Thyroid gland (tissue), 4 donors: ENCODE data around the gene MLYCD. TPM values are rescaled to one million over a fixed set of nuclear protein-coding genes. Genes with fewer than 3 reads are reported as not detected.
A peak's percentile ranks its signal among the peaks of the same experiment; 100 is the strongest.

Source experiments
- DNase-seq, 2 donors: peaks; one replicate each; pipeline ENCODE4 v3.0.0-alpha.2; 2019
- H3K27ac ChIP-seq, 3 donors: fragments of 200-600 bp; sonication (generic); 1 replicate in 2 of 3; 2 replicates in 1 of 3; pipeline ENCODE4 v1.5.1; 2016 to 2019; ENCODE audit warnings: mild to moderate bottlenecking in 1 of 3, moderate library complexity in 1 of 3
- H3K27me3 ChIP-seq: fragments of 200-600 bp; sonication (generic); one replicate; pipeline ENCODE4 v1.5.1; 2019
- H3K36me3 ChIP-seq, 2 donors: fragments of 200-600 bp; sonication (generic); one replicate each; pipeline ENCODE4 v1.5.1; 2016 to 2019
- H3K4me1 ChIP-seq, 2 donors: fragments of 200-600 bp; sonication (generic); one replicate each; pipeline ENCODE4 v1.5.1; 2017 to 2019
- H3K4me3 ChIP-seq, 3 donors: fragments of 200-600 bp; sonication (generic); replicated peaks in 1 of 3; 1 replicate in 2 of 3; 2 replicates in 1 of 3; pipeline ENCODE4 v1.5.1; 2016; ENCODE audit warnings: mild to moderate bottlenecking in 1 of 3
- H3K9me3 ChIP-seq: fragments of 200-600 bp; sonication (generic); one replicate; pipeline ENCODE4 v1.5.1; 2017
- CTCF ChIP-seq, 6 experiments: fragments of 200-600 bp in 3 of 6; fragments of 450-650 bp in 3 of 6; sonication (generic) in 3 of 6; IDR thresholded peaks; one replicate each; pipeline ENCODE4 v1.5.1; 2016 to 2019; ENCODE audit warnings: antibody characterized with exemption in 6 of 6, mild to moderate bottlenecking in 2 of 6, inconsistent platforms in 1 of 6, moderate library complexity in 1 of 6
- POLR2A ChIP-seq, 2 donors: fragments of 450-650 bp; IDR thresholded peaks; one replicate each; pipeline ENCODE4 v1.6.1; 2017; ENCODE audit warnings: antibody characterized with exemption in 2 of 2, mild to moderate bottlenecking in 2 of 2, moderate library complexity in 1 of 2
- WGBS, 2 donors: methylation state at CpG; one replicate each; pipeline ENCODE4 v1.1.5; 2017; 5-methylcytosine and 5-hydroxymethylcytosine counted together
- intact Hi-C: fragments of 100-400 bp; cut with DNase I; formaldehyde crosslinking; loops from one replicate; pipeline ENCODE4 v1.15.1; 2023
- total RNA-seq, 4 donors: library from RNA; depleted of rRNA; stranded (reverse); fragments of >200 nt; gene quantifications; one replicate each; pipeline ENCODE4 v1.2.3, GENCODE V29; 2016

Gene MLYCD
- total RNA-seq, 4 donors from 2014 or later: 9.9 to 22.0 (median 12.0) TPM

GRCh38 chr16:83966153-83966696 lies 67.3 kb downstream of the MLYCD start:
- Histone ChIP-seq H3K27me3 (no peaks in the 10 kb centered on the region), H3K36me3 (peaks cover 10 to 32% of the 10 kb centered on the region in 2 donors), H3K9me3 (no peaks in the 10 kb centered on the region), H3K27ac (no peak overlapping the region), H3K4me1 (peaks cover 0 to 4% of the 10 kb centered on the region in 2 donors), H3K4me3 (no peak overlapping the region)
- TF ChIP-seq CTCF (IDR thresholded peaks at IDR 0.05) (no peak), POLR2A (IDR thresholded peaks at IDR 0.05) (no peak)
- intact Hi-C loops: loop anchor here (5.0 to 10.0 kb wide), 2 partner anchors 96 to 219 kb away; partner anchors contain the start of gene TAF1C
- WGBS, 2 donors: 90 to 94% methylated on average over 11 to 13 of the region's 13 CpGs
- DNase-seq: no peak

GRCh38 chr16:83967091-83967490 lies 68.2 kb downstream of the MLYCD start:
- intact Hi-C loops: loop anchor here (5.0 to 10.0 kb wide), 2 partner anchors 95 to 218 kb away; partner anchors contain the start of gene TAF1C
- WGBS, 2 donors: 72 to 74% methylated on average over 2 of the region's 2 CpGs

DNA sequence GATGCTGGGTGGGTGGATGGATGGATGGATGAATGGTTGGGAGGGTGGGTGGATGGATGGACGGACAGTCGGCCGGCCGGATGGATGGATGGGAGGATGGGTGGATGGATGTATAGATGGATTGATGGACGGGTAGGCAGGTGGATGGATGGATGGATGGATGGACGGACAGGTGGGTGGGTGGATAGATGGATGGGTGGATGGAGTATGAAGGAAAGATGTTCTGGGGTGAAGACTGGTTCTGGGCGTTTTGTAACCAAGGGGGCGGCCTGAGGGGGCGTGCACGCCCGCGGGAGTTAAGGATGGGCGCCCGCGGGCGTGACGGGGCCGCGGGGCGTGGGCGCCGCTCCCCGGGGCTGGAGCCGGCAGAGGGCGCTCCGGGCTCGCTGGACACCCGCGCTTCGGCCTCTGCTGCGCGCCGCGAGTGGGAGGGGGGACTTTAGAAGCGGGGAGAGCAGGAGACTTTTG lies 69.0 kb downstream of the MLYCD start, which contains the start of gene NECAB2:
NECAB2 (plus strand) TSS at position 407 of the 468 bp plus-strand sequence. CDS start 405 bp downstream, outside the sequence.
- Histone ChIP-seq H3K4me3 (peak within 1 kb of the TSS in 1 of 3 donors; percentile 21), H3K36me3 (peaks cover 5 to 16% of the 10 kb centered on the region in 2 donors), H3K4me1 (peaks cover 0 to 4% of the 10 kb centered on the region in 2 donors), H3K27me3 (no peaks in the 10 kb centered on the region), H3K9me3 (no peaks in the 10 kb centered on the region), H3K27ac (no peak within 1 kb of the TSS)
- intact Hi-C loops: loop anchor here (5.0 to 10.0 kb wide), 2 partner anchors 94 to 217 kb away; partner anchors contain the start of gene TAF1C
- WGBS, 2 donors: 13 to 19% methylated on average over 24 to 31 of the region's 35 CpGs
- TF ChIP-seq CTCF (IDR thresholded peaks at IDR 0.05): peak in 3 of 6 experiments; percentile 33 to 72 (median 47)
- no peak for TF ChIP-seq POLR2A (IDR thresholded peaks at IDR 0.05)
- DNase-seq: peak; percentile 38 to 44

More at GRCh38 chr16:83967091-83967490, 68.2 kb downstream of the MLYCD start:
- H3K4me3 ChIP-seq: no peak overlapping the region
- peaks cover 0 to 4% of the 10 kb centered on the region in 2 donors for H3K4me1 ChIP-seq
- no peak for TF ChIP-seq CTCF (IDR thresholded peaks at IDR 0.05)
- no peak for TF ChIP-seq POLR2A (IDR thresholded peaks at IDR 0.05)
- H3K36me3 ChIP-seq: peaks cover 5 to 24% of the 10 kb centered on the region in 2 donors
- no peak overlapping the region for H3K27ac ChIP-seq
- no peak for DNase-seq
- no peaks in the 10 kb centered on the region for H3K27me3 ChIP-seq
- no peaks in the 10 kb centered on the region for H3K9me3 ChIP-seq

- peak in 1 of 6 experiments; percentile 1 for TF ChIP-seq CTCF (IDR thresholded peaks at IDR 0.05)
- TF ChIP-seq POLR2A (IDR thresholded peaks at IDR 0.05): no peak
- DNase-seq: no peak
- Histone ChIP-seq H3K9me3 (no peaks in the 10 kb centered on the region), H3K4me1 (peaks cover 0 to 4% of the 10 kb centered on the region in 2 donors), H3K4me3 (peak overlapping the region in 1 of 3 donors; percentile 21), H3K27ac (no peak overlapping the region), H3K36me3 (peaks cover 2 to 11% of the 10 kb centered on the region in 2 donors), H3K27me3 (no peaks in the 10 kb centered on the region)
- intact Hi-C loops: loop anchor here (5.0 to 10.0 kb wide), 2 partner anchors 94 to 216 kb away; partner anchors contain the start of gene TAF1C
- no CpG with 5 or more reads among the region's 87 CpGs for WGBS, 2 donors
Observed at GRCh38 chr16:83968306-83968851, 69.5 kb downstream of the MLYCD start.
